C4-2B (cell line): ENCODE measurements around the gene BRD3.
A peak's percentile ranks its signal among the peaks of the same experiment; 100 is the strongest.

ENCODE experiments used
- H3K27ac ChIP-seq: fragments of 450-650 bp; 2 replicates; pipeline ENCODE4 v1.5.1; 2017
- CTCF ChIP-seq: fragments of 450-650 bp; conservative IDR thresholded peaks from 2 replicates; pipeline ENCODE4 v1.5.1; 2017; ENCODE audit warnings: mild to moderate bottlenecking
- ZFX ChIP-seq: fragments of 450-650 bp; IDR thresholded peaks from 2 replicates; pipeline ENCODE4 v1.6.1; 2017

Gene BRD3

GRCh38 chr9:134056483-134057306 is 11.1 kb downstream of the BRD3 start:
- H3K27ac ChIP-seq = 0 out of 2 replicates have a peak overlapping the region, but pooled peaks have one; percentile 1
- TF ChIP-seq CTCF (no peak), ZFX (no peak)

- no peak for TF ChIP-seq ZFX
- no peak for TF ChIP-seq CTCF
- 0 out of 2 replicates have a peak overlapping the region, but pooled peaks have one; percentile 1 for H3K27ac ChIP-seq
These were observed 11.8 kb downstream of the BRD3 start for GRCh38 chr9:134055981-134056461.

GRCh38 chr9:134054891-134055811 is 12.7 kb downstream of the BRD3 start:
- no peak overlapping the region for H3K27ac ChIP-seq
- no peak for TF ChIP-seq ZFX
- TF ChIP-seq CTCF = no peak

- TF ChIP-seq CTCF (no peak), ZFX (no peak)
- no peak overlapping the region for H3K27ac ChIP-seq
These were observed 13.7 kb downstream of the BRD3 start for GRCh38 chr9:134053941-134054761.

- TF ChIP-seq ZFX = no peak
These were observed 14.4 kb downstream of the BRD3 start for GRCh38 chr9:134053401-134053871.

GRCh38 chr9:134052941-134053340 is 14.9 kb downstream of the BRD3 start:
- TF ChIP-seq ZFX = no peak
- no peak for TF ChIP-seq CTCF
- H3K27ac ChIP-seq = no peak overlapping the region

More at GRCh38 chr9:134053401-134053871, 14.4 kb downstream of the BRD3 start:
- no peak overlapping the region for H3K27ac ChIP-seq

GRCh38 chr9:134052491-134052890 is 15.3 kb downstream of the BRD3 start:
- no peak for TF ChIP-seq CTCF
- no peak for TF ChIP-seq ZFX
- H3K27ac ChIP-seq = no peak overlapping the region
